NK-92 (cell line): ENCODE measurements around the gene IGSF9.

Experiments
- DNase-seq: peaks from one replicate; lab custom pipeline; 2025; ENCODE audit not compliant: unreplicated experiment; lab: John Stamatoyannopoulos, UW

The IGSF9 gene, protein sequence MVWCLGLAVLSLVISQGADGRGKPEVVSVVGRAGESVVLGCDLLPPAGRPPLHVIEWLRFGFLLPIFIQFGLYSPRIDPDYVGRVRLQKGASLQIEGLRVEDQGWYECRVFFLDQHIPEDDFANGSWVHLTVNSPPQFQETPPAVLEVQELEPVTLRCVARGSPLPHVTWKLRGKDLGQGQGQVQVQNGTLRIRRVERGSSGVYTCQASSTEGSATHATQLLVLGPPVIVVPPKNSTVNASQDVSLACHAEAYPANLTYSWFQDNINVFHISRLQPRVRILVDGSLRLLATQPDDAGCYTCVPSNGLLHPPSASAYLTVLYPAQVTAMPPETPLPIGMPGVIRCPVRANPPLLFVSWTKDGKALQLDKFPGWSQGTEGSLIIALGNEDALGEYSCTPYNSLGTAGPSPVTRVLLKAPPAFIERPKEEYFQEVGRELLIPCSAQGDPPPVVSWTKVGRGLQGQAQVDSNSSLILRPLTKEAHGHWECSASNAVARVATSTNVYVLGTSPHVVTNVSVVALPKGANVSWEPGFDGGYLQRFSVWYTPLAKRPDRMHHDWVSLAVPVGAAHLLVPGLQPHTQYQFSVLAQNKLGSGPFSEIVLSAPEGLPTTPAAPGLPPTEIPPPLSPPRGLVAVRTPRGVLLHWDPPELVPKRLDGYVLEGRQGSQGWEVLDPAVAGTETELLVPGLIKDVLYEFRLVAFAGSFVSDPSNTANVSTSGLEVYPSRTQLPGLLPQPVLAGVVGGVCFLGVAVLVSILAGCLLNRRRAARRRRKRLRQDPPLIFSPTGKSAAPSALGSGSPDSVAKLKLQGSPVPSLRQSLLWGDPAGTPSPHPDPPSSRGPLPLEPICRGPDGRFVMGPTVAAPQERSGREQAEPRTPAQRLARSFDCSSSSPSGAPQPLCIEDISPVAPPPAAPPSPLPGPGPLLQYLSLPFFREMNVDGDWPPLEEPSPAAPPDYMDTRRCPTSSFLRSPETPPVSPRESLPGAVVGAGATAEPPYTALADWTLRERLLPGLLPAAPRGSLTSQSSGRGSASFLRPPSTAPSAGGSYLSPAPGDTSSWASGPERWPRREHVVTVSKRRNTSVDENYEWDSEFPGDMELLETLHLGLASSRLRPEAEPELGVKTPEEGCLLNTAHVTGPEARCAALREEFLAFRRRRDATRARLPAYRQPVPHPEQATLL

DNA sequence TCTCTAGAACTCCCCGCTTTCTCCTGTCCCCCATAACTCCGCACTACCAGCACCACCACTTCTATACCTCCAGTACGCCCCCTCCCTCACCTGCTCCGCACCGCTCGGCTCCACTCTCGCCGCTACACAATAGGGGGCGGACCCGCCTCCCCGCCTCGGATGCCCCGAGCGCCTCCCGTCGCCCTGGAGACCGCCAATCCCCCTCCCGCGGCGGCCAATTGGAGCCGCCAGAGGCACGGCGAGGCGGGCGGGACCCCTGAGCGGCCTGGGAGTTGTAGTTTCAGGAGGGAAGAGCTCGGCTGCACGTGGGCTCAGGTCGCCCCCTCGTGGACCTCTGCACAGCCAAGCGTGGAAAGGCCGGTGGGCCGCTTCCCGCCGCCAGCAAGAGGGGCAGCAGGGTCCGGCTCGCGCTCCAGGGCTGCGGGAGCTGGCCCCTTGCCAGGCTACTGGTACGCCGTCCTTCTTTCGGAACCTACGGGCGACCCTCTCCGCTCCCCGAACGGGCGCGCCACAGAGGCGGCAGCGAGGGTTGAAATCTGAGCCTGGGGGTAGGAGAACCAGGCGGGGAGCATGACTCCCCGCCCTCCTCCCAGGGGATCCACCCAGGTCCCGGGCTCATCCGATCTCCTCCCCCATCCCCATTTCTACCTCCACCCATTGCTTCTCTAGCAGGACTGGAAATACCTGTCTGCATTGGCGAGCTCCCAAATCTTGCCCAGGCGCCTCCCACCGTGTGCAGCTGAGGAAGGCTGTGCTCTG, at the start of gene IGSF9:
TSS of gene IGSF9 (minus strand) at position 131 of the 759 bp plus-strand sequence. CDS start 2,159 bp downstream, outside the sequence.
- no peak for DNase-seq

DNA sequence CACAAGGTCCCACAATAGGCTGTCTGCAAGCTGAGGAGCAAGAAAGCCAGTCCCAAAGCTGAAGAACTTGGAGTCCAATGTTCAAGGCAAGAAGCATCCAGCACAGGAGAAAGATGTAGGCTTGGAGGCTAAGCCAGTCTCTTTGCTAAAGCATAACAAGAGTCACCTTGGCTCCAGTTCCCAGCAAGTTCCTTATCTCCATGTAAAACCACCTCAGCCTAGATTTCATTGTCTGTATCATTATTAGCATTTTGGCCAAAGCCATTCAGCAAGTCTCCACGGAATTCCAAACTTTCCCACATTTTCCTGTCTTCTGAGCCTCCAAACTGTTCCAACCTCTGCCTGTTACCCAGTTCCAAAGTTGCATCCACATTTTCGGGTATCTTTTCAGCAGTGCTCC, 49.5 kb upstream of the IGSF9 start:
- DNase-seq: no peak

DNA sequence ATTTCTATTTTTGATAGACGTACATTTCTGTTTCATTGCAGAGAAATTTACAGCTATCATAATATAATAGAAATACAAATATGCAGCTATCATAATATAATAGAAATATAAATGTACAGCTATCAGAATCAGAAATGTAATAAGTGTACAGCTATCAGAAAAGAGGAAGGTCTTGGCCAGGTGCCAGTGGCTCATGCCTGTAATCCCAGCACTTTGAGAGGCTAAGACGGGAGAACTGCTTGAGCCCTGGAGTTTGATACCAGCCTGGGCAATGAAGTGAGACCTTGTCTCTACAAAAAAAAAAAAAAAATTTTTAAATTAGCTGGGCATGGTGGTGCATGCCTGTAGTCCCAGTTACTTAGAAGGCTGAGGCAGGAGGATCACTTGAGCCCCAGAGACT, 48.5 kb upstream of the IGSF9 start:
- no peak for DNase-seq

DNA sequence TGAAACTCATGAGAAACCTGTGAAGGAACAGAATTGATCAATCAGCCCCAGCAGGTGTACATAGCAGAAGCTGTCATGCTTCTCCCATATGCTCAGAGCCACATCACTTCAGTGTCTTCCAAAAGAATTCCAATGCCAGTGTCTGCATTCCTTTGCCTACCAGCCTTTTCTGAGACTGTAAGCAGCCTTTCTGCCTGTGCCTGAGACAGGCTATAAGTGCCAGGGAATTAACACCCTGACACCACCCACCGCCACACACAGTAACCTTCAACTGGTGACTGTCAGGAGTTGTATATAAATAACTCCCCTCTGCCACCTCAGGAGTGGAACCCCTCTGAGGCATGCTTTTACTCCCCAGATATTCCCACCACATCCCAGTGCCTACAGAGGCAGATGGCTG, 46.7 kb upstream of the IGSF9 start:
- no peak for DNase-seq

DNA sequence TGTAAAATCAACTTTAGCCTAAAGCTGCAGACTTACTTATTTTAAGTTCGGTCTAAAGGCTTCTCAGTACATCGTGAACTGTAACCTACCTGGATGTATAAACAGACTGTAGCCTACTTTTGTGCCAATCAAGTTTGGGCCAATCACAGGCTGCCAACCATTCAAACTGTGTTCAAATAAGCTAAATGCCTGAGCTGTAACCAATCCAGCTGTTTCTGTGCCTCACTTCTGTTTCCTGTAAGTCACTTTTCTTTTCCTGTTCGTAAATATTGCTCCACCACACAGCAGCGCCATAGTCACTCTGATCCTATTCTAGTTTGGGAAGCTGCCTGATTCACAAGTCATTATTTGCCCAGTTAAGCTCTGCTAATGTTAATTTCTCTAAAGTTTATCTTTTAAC, 46.1 kb upstream of the IGSF9 start:
- no peak for DNase-seq

DNA sequence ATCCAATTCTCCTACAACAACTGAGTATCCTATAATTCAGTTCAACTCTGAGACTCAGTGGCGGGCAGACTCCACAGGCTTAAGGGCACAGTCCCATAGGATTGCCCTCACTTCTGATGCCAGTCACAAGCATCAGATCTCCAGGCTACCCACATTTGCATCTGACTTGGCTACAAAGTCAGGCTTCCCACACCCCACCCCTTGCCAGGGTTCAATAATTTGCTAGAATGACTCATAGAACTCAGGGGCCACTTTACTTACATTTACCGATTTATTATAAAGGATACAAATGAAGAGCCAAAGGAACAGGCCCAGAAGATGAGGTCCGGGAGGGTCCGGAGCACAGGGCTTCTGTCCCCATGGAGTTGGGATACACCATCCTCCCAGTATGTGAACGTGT, 44.6 kb upstream of the IGSF9 start:
- no peak for DNase-seq

DNA sequence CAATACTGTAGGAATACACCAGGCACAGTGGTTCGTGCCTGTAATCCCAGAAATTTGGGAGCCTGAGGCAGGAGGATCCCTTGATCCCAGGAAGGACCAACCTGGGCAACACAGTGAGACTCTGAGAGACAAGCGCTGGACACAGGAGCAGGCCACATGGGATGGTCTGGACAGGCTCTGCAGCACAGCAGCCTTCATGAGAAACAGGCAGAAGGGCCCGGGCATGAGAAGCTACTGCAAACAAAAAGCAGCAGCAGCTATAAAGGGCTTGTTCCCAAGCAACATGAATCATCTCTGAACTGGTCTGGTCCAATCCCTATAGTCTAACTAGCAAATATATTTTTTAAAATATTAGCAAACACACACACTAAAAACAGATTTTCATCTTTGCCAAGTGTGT, 44.2 kb upstream of the IGSF9 start:
- no peak for DNase-seq

DNA sequence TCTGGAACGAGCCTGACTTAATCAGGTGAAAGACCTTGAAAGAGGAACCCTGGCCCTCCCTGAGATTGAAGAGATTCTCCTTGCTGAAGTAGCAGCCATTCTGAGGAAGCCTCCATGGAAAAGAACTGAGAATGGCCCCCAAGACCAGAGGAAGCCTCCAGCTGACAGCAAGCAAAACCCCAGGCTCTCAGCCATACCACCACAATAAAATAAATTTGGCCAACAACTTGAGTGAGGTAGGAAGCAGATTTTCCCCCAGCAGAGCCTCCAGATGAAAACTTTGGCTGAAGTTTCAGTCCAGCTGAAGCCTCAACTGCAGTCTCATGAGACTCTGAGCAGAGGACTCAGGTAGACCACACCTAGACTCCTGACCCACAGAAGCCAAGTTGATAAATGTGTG, 42.6 kb upstream of the IGSF9 start:
- DNase-seq: no peak

DNA sequence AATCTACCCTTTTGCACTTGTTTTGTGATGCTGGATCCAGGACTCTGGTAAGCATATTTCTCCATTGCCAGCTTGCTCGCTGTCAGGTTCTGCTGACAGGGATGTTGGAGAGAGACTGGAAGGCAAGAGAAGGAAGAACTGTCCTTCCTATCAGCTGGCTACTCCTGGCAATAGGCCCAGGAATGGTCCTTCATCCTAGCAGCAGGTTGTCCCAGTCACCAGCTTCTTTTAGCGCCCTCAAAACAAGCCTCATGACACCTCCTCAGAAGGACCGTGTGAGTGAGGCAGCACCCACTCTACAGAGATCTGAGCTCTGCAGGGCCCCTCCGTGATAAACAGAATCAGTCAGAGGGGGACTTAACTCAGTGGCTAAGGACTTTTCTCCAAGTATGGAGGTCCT, 41.8 kb upstream of the IGSF9 start:
- no peak for DNase-seq

DNA sequence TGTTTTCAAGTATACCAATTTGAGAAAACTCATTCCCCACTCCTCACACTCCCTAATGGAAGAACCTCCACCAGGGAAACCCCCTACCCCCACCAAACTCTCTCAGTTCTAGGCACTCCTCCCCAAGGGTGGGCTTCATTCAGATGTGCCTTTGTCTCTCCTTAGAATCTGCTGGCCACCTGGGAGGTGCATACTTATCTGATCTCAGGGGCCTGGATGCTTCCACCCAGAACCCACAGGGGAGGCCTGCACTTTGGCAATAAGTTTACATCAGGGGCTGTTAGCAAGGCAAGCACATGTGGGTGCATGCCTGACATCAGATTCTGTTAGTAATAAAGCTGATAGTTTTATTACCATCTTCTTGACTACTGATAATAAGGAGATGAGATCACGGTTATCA, 41.1 kb upstream of the IGSF9 start:
- no peak for DNase-seq

DNA sequence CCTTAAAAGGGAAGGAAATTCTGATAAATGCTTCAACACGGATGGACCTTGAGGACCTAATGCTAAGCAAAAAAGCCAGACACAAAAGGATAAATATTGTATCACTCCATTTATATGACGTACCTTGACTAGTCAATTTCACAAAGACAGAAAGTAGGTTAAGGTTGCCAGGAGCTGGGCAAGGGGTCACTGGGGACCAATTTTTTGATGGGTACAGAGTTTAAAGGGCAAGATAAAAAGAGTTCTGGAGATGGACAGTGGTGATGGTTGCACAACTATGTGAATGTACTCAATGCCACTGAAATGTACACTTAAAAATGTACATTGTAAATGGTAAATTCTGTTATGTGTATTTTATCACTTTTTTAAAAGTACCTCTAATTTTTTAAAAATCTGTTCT, 40.7 kb upstream of the IGSF9 start:
- DNase-seq: no peak

DNA sequence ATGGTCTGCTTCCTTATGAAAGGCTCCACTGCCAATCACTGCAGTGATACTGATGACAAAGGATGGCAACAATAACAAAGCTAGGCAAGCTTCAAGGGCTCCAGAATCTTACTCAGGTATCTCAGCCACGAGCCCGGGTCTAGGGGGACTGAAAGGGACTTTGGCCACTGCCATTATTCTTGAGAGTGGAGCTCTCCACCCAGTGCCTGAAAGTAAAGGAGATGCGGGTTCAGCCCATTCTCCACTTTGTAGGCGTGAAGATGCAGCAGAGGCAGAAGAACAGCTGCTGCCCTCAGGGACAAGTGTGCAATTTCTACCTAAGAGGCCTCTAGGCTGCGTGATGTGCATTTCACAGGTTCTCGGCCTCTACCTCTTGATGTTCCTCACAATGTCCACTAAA, 40.1 kb upstream of the IGSF9 start:
- DNase-seq: no peak

DNA sequence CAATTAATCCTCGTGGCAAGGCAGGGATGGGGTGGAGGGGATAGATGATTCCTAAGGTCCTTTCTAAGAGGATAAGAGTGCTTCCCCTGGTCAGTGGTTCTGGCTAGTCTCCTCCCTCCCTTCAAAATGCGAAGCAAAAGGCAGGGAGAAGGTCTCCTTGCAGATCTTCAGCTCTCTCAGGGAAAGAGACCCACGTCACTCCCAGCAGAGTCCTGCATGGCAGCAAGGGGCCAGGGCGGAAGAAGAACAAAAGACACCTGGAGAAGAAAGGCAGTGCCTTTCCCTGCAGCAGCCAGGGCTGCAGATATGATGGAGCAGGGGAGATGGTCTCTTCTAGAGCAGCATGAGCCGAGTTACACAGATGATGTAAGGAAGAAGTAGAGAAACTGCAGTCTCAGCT, 38.3 kb upstream of the IGSF9 start:
- no peak for DNase-seq

DNA sequence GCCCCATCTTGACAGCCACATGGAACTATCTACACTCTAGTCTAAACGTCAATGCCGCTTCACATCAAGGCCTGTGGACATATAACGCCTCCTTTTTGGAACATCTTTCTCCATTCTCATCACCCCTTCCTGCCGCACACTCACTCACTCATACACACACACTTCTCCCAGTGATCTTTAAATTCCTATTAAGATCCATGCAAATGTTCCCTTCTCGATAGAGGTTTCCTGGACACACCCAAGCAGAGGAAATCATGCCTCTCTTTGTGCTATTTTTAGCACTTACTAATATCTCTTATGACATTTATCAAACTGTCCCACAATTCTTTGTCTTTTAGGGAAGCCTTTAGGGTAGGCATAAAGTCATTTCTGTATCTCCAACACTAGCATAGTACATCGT, 36.9 kb upstream of the IGSF9 start:
- DNase-seq: no peak

DNA sequence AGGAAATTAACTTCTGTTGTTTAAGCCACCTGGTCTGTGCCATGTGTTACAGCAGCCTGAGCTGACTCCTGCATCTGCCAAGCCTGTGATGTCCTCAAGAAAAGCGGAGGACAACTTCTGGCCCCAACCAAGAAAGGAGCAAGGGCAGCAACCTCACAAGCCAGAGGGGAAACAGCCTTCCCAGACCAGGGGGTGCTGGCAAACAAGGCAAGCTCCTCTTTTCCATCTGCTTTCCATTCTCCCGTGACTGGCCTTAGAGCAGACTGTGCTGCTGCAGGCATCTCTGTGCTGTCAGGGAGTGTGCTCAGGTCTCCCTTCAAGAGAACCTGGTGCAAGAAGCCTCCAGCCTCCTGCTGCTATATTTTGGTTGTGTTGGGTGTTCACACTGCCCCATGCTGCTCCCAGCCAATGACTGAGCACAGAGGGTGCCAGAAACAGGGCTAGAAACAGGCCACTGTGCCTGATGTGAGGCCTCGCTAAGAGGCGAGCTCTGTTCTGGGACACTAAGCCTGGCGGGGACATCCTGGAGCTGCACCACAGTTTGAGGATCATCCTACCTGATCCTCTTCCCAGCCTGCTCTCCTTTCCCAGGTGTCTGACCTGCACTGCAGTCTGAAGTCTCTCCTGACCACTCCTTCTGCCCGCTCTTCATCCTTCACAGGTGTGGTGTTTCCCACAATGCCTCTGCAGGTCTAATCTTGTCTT, 36.1 kb upstream of the IGSF9 start:
- no peak for DNase-seq

DNA sequence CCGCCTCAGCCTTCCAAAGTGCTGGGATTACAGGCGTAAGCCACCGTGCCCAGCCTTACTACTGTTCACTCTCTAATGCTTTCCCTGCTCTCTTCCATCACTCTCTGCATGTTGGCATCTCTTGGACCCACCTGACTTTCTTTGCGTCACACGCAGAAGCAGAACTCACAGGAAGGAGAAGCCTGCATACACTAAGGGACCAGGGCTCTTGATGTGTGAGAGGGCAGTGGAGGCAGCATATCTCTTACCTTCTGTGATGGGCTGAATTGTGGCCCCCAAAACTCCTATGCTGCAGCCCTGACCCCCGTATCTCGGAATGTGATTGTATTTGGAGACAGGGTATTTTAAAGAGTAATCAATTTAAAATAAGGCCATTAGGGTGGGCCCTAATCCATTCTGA, 35.4 kb upstream of the IGSF9 start:
- DNase-seq: no peak

DNA sequence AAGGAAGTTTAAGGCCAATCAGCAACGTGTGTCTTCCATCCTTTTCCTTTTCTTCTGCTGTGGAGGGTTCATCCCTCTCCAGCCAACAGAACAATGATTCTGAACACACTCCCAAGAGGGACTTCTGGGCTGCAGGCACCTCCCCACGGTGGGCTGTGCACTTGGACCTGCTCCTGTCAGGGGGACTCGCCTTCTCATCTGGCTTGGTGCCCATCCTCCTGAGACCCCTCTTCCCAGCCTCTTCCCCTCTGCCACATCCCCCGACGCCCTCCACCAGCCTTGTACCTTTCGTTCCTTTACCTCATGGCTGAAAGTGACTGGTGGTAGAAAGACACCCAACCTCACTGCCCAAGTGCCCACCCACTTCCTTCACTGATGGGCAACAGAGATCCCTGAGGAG, 34.7 kb upstream of the IGSF9 start:
- DNase-seq: no peak

DNA sequence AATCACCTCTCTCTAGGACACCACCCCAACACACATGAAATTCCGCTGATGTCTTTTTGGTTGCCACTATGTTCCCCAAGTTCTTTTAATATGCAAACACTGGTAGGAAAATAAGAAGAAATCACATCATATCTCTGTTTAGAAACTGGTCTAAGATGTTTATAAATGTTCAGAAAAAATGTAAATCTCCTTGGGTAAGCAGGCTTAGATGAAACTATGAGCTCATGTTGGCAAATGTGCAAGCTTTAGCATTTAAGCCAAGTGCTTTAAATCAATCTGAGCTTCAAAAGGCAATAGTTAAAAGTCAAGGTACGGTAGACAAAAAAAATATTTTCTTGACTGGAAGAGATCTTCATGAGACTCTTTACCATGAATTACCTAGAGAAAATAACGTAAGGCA, 33.8 kb upstream of the IGSF9 start:
- DNase-seq: no peak

DNA sequence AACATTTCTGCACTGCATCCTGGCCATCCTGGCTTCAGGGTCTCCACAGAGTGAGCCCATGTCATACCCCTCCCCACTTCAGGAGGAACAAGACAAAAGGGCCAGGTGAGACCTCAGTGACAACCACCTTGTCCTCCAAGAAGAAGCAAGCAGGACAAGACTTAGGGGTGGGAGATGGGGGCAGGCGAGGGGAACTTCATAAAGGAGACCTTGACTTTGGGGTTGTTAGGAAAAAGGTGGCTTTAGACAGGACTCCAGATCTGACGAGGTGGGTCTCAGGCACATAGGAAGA, 32.6 kb upstream of the IGSF9 start:
- DNase-seq: no peak

DNA sequence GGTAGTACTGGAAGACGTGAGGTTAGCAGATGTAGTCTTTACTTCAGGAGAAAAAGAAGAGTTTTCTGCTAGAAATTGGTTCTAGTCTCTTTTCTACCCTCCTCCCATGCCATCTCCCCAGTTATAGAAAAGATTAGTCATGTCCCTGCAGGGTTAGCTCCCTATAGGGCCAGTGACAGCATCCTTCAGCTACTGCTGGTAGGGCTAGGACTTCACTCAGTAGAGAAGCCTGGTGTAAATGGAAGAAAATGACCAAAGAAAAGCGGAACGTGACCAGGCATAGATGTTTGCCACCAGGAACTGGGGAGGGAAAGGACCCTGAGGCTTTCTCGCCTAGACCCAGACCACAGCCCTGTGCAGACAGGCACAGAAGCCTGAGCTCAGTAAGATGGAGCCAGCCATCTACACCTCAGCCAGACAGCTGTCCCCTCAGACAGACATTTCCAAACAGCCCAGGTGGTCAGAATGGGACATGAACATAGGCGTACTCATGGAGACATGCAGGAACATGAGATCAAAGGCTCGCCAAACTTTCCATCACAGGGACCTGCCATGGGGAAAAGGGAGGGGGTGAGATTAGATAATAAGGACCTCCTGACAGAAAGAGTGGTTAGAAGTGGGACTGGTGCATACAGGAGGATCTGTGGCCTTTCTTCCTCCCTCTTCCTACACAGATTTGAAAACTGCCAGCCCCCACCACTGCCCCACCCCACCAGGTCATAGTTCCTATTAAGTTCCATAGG, 32.1 kb upstream of the IGSF9 start:
- DNase-seq: no peak
